ENCODE results near the gene RC3H1.

RC3H1 gene

GRCh38 chr1:173960625-173961024, 61.5 kb downstream of the RC3H1 start:
- peak overlapping the region; percentile 33 for H3K27ac ChIP-seq
- no peaks in the 10 kb centered on the region for H3K27me3 ChIP-seq
- no peaks in the 10 kb centered on the region for H3K4me1 ChIP-seq (ENCODE audit: control insufficient read depth in 1 of 2, insufficient read depth in 1 of 2, low read depth in 1 of 2, low read length in 1 of 2)
- no peak for TF ChIP-seq CTCF (IDR thresholded peaks at IDR 0.05)
- H3K9me3 ChIP-seq: no peaks in the 10 kb centered on the region
- no peak overlapping the region for H3K4me3 ChIP-seq (ENCODE audit: low read depth in 1 of 2, low read length in 1 of 2)
- peaks cover 98% of the 10 kb centered on the region for H3K36me3 ChIP-seq

GRCh38 chr1:173954179-173954578, 68.0 kb downstream of the RC3H1 start:
- Histone ChIP-seq H3K4me1 (ENCODE audit: control insufficient read depth in 1 of 2, insufficient read depth in 1 of 2, low read depth in 1 of 2, low read length in 1 of 2) (no peaks in the 10 kb centered on the region), H3K4me3 (ENCODE audit: low read depth in 1 of 2, low read length in 1 of 2) (no peak overlapping the region), H3K36me3 (peaks cover 93% of the 10 kb centered on the region), H3K9me3 (no peaks in the 10 kb centered on the region), H3K27me3 (no peaks in the 10 kb centered on the region), H3K27ac (no peak overlapping the region)
- TF ChIP-seq CTCF (IDR thresholded peaks at IDR 0.05): no peak

- H3K9me3 ChIP-seq: no peaks in the 10 kb centered on the region
- H3K27me3 ChIP-seq: no peaks in the 10 kb centered on the region
- H3K4me1 ChIP-seq (ENCODE audit: control insufficient read depth in 1 of 2, insufficient read depth in 1 of 2, low read depth in 1 of 2, low read length in 1 of 2): no peaks in the 10 kb centered on the region
- peaks cover 95% of the 10 kb centered on the region for H3K36me3 ChIP-seq
- H3K27ac ChIP-seq: no peak overlapping the region
- TF ChIP-seq CTCF (IDR thresholded peaks at IDR 0.05): no peak
- H3K4me3 ChIP-seq (ENCODE audit: low read depth in 1 of 2, low read length in 1 of 2): no peak overlapping the region
These were observed 73.6 kb downstream of the RC3H1 start for GRCh38 chr1:173948594-173948993.

- H3K27me3 ChIP-seq: no peaks in the 10 kb centered on the region
- peaks cover 100% of the 10 kb centered on the region for H3K36me3 ChIP-seq
- H3K4me1 ChIP-seq (ENCODE audit: control insufficient read depth in 1 of 2, insufficient read depth in 1 of 2, low read depth in 1 of 2, low read length in 1 of 2): no peaks in the 10 kb centered on the region
- no peak for TF ChIP-seq CTCF (IDR thresholded peaks at IDR 0.05)
- no peak overlapping the region for H3K4me3 ChIP-seq (ENCODE audit: low read depth in 1 of 2, low read length in 1 of 2)
- no peaks in the 10 kb centered on the region for H3K9me3 ChIP-seq
- H3K27ac ChIP-seq: no peak overlapping the region
These were observed 75.7 kb downstream of the RC3H1 start for GRCh38 chr1:173946380-173946921.

- Histone ChIP-seq H3K36me3 (peaks cover 94% of the 10 kb centered on the region), H3K27ac (no peak overlapping the region)
These were observed 85.1 kb downstream of the RC3H1 start for GRCh38 chr1:173937062-173937461.

More at GRCh38 chr1:173937062-173937461, 85.1 kb downstream of the RC3H1 start:
- Histone ChIP-seq H3K27me3 (no peaks in the 10 kb centered on the region), H3K4me3 (ENCODE audit: low read depth in 1 of 2, low read length in 1 of 2) (no peak overlapping the region), H3K4me1 (ENCODE audit: control insufficient read depth in 1 of 2, insufficient read depth in 1 of 2, low read depth in 1 of 2, low read length in 1 of 2) (no peaks in the 10 kb centered on the region), H3K9me3 (no peaks in the 10 kb centered on the region)
- no peak for TF ChIP-seq CTCF (IDR thresholded peaks at IDR 0.05)
